ENCODE measurements around the gene PFDN5.
A peak's percentile ranks its signal among the peaks of the same experiment; 100 is the strongest.

Gene PFDN5

GRCh38 chr12:53340398-53340797 lies 45.1 kb downstream of the PFDN5 start:
- TF ChIP-seq CTCF (conservative IDR thresholded peaks at IDR 0.05) (no peak), ZFX (IDR thresholded peaks at IDR 0.05) (no peak)
- no peak overlapping the region for H3K27ac ChIP-seq

- H3K27ac ChIP-seq = no peak overlapping the region
- TF ChIP-seq CTCF (conservative IDR thresholded peaks at IDR 0.05) (no peak), ZFX (IDR thresholded peaks at IDR 0.05) (no peak)
These were observed 48.1 kb downstream of the PFDN5 start for GRCh38 chr12:53343449-53343848.

GRCh38 chr12:53343969-53344368 lies 48.6 kb downstream of the PFDN5 start:
- TF ChIP-seq CTCF (conservative IDR thresholded peaks at IDR 0.05) (no peak), ZFX (IDR thresholded peaks at IDR 0.05) (no peak)
- no peak overlapping the region for H3K27ac ChIP-seq

GRCh38 chr12:53344487-53344823 lies 49.1 kb downstream of the PFDN5 start:
- H3K27ac ChIP-seq = peak overlapping the region; percentile 33; the same call in 1 of the 2 replicates
- TF ChIP-seq ZFX (IDR thresholded peaks at IDR 0.05) (no peak), CTCF (conservative IDR thresholded peaks at IDR 0.05) (no peak)

GRCh38 chr12:53344824-53345485 lies 49.6 kb downstream of the PFDN5 start:
- H3K27ac ChIP-seq = peak overlapping the region; percentile 33; the same call in 1 of the 2 replicates
- TF ChIP-seq ZFX (IDR thresholded peaks at IDR 0.05) (no peak), CTCF (conservative IDR thresholded peaks at IDR 0.05) (peak; percentile 72)

- TF ChIP-seq ZFX (IDR thresholded peaks at IDR 0.05) (no peak), CTCF (conservative IDR thresholded peaks at IDR 0.05) (peak; percentile 34)
- peak overlapping the region; percentile 33; the same call in 1 of the 2 replicates for H3K27ac ChIP-seq
These were observed 50.3 kb downstream of the PFDN5 start for GRCh38 chr12:53345486-53346188.

- no peak overlapping the region for H3K27ac ChIP-seq
- TF ChIP-seq CTCF (conservative IDR thresholded peaks at IDR 0.05) (no peak), ZFX (IDR thresholded peaks at IDR 0.05) (no peak)
These were observed 51.1 kb downstream of the PFDN5 start for GRCh38 chr12:53346491-53346890.
